PC-3 (cell line): ENCODE results near the gene MATN1. TPM values are rescaled to one million over a fixed set of nuclear protein-coding genes. Genes with fewer than 3 reads are reported as not detected.

Source experiments
- ATAC-seq: fragments of 200-7000 bp; cut with Tn5 transposase; 2 replicates; pipeline ENCODE4 v1.9.1; 2020; ENCODE audit warnings: mild to moderate bottlenecking, moderate library complexity
- BruUV-seq: library from RNA; stranded (reverse); fragments of 400-500 nt; replicated peaks from 2 replicates; lab custom pipeline; 2021; lab: Mats Ljungman, UMichigan
- CTCF ChIA-PET: fragments of 300-600 bp; sonication (Branson Sonifier 250); formaldehyde crosslinking; loops from one replicate; lab custom pipeline; 2022; ENCODE audit warnings: antibody characterized with exemption; lab: Charles Lee
- POLR2A ChIA-PET: fragments of 300-600 bp; sonication (Branson Sonifier 250); formaldehyde crosslinking; loops from one replicate; lab custom pipeline; 2022; ENCODE audit warnings: antibody characterized with exemption; ENCODE audit not compliant: unreplicated experiment; lab: Charles Lee
- DNase-seq: peaks from one replicate; pipeline ENCODE4 v3.0.0-alpha.2; 2015
- H2AFZ ChIP-seq: fragments of 300-600 bp; sonication (generic); 2 replicates; pipeline ENCODE4 v1.6.0; 2016; ENCODE audit warnings: antibody characterized with exemption, low read length
- H3F3A ChIP-seq: fragments of 300-600 bp; sonication (generic); one replicate; pipeline ENCODE4 v1.6.0; 2017; ENCODE audit warnings: antibody characterized with exemption, low read length, control low read depth, mild to moderate bottlenecking; ENCODE audit not compliant: unreplicated experiment
- H3K27ac ChIP-seq: fragments of 300-600 bp; sonication (generic); 2 replicates; pipeline ENCODE4 v1.5.1; 2016; ENCODE audit warnings: mild to moderate bottlenecking, low read length
- H3K27me3 ChIP-seq: fragments of 300-600 bp; sonication (generic); 2 replicates; pipeline ENCODE4 v1.6.1; 2016; ENCODE audit warnings: low read length, mixed read lengths
- H3K36me3 ChIP-seq: fragments of 300-600 bp; sonication (generic); 2 replicates; pipeline ENCODE4 v1.6.1; 2016; ENCODE audit warnings: low read depth, mixed run types, low read length, mixed read lengths
- H3K4me1 ChIP-seq: fragments of 300-600 bp; sonication (generic); 2 replicates; pipeline ENCODE4 v1.5.1; 2016; ENCODE audit warnings: low read length; ENCODE audit not compliant: insufficient read depth
- H3K4me2 ChIP-seq: fragments of 300-600 bp; sonication (generic); 2 replicates; pipeline ENCODE4 v1.6.0; 2016; ENCODE audit warnings: low read length
- H3K4me3 ChIP-seq: fragments of 300-600 bp; sonication (generic); 2 replicates; pipeline ENCODE4 v1.5.1; 2016; ENCODE audit warnings: mild to moderate bottlenecking, low read length, mixed read lengths
- H3K79me2 ChIP-seq: fragments of 300-600 bp; sonication (generic); 2 replicates; pipeline ENCODE4 v1.6.1; 2017; ENCODE audit warnings: low read length, mixed read lengths
- H3K9ac ChIP-seq: fragments of 300-600 bp; sonication (generic); 2 replicates; pipeline ENCODE4 v1.6.0; 2016; ENCODE audit warnings: mild to moderate bottlenecking, low read length
- H3K9me2 ChIP-seq: fragments of 300-600 bp; sonication (generic); replicated peaks from 2 replicates; pipeline ENCODE4 v1.6.1; 2016; ENCODE audit warnings: mixed run types, low read length, mixed read lengths
- H3K9me3 ChIP-seq: fragments of 300-600 bp; sonication (generic); 2 replicates; pipeline ENCODE4 v1.6.1; 2016; ENCODE audit warnings: low read length, mixed read lengths
- H4K20me1 ChIP-seq: fragments of 300-600 bp; sonication (generic); 2 replicates; pipeline ENCODE4 v1.6.1; 2016; ENCODE audit warnings: low read length, mixed read lengths
- CTCF ChIP-seq: fragments of 300-600 bp; sonication (generic); conservative IDR thresholded peaks from 2 replicates; pipeline ENCODE4 v1.5.1; 2017; ENCODE audit warnings: antibody characterized with exemption, low read depth, mild to moderate bottlenecking, low read length
- EZH2 ChIP-seq: fragments of 300-600 bp; sonication (generic); IDR thresholded peaks from one replicate; pipeline ENCODE4 v1.6.1; 2017; ENCODE audit warnings: antibody characterized with exemption, mild to moderate bottlenecking, low read length; ENCODE audit not compliant: unreplicated experiment
- EZH2phosphoT487 ChIP-seq: fragments of 300-600 bp; sonication (generic); IDR thresholded peaks from 2 replicates; pipeline ENCODE4 v1.6.1; 2018; ENCODE audit warnings: mild to moderate bottlenecking, antibody characterized with exemption, low read length, borderline replicate concordance
- intact Hi-C: fragments of 100-400 bp; cut with micrococcal nuclease; formaldehyde crosslinking; loops from 2 replicates; pipeline ENCODE4 v1.9.0; 2023
- total RNA-seq: library from RNA; depleted of rRNA; stranded (reverse); fragments of >200 nt; gene quantifications from 2 replicates; pipeline ENCODE4 v1.2.3, GENCODE V29; 2014

The MATN1 gene
- total RNA-seq, 1 experiment from 2014 or later, result not detected

GRCh38 chr1:30737357-30738039, 14.1 kb upstream of the MATN1 start:
- BruUV-seq, result no TSS peak
- TF ChIP-seq EZH2phosphoT487 (no peak), CTCF (no peak), EZH2 (no peak)
- H3K4me3 ChIP-seq, result no peak overlapping the region
- H2AFZ ChIP-seq, result no peak overlapping the region
- H3K4me2 ChIP-seq, result no peak overlapping the region
- no peaks in the 10 kb centered on the region for H3F3A ChIP-seq
- ATAC-seq (no peak), DNase-seq (no peak)
- intact Hi-C loops, result no loop called here
- H3K36me3 ChIP-seq, result no peaks in the 10 kb centered on the region
- H3K27ac ChIP-seq, result no peak overlapping the region
- ChIA-PET CTCF (no interaction called here), POLR2A (no interaction called here)
- peaks cover 8% of the 10 kb centered on the region for H3K4me1 ChIP-seq
- H3K27me3 ChIP-seq, result no peaks in the 10 kb centered on the region
- H4K20me1 ChIP-seq, result no peaks in the 10 kb centered on the region
- no peaks in the 10 kb centered on the region for H3K9me2 ChIP-seq
- no peaks in the 10 kb centered on the region for H3K9me3 ChIP-seq
- H3K79me2 ChIP-seq, result no peaks in the 10 kb centered on the region
- H3K9ac ChIP-seq, result no peak overlapping the region

DNA sequence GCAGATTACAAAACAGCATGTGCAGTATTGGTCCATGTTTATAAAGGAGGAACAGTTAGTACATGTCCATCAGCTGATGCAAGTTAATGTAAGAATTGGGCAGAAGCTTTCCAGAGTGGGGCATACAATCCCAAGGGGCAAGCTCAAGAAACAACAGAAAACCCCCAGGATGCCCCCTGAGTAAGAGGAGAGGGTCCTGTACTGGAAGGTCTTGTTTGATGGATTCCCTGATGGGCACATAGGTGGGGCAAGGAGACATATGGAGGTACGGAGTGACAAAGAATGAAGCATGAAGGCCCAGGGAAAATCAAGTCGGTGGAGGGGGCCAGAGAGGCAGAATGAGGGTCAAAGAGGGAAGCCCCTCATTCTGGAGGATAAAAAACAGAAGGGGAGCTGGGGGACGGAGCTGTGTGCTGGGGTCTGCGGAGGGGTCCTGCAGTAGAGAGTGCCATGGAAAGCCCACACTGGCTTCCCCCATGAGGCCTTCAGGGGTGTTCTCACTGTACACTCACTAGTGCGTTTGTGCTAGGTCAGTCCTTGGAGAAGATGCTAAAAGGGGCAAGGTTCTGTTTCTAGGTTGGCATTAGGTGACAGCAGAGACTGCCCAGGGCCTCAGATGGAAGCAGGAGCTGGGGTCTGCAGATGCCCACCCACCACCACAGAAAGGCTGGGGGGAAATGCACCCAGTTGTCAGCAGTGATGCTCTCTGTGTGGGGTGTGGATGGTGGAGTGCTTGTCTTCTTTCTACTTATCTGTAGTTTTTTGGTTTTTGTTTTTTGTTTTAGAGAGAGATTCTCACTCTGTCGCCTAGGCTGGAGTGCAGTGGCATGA, 12.5 kb upstream of the MATN1 start:
- no TSS peak for BruUV-seq
- no peaks in the 10 kb centered on the region for H4K20me1 ChIP-seq
- H3K4me1 ChIP-seq, result peaks cover 2% of the 10 kb centered on the region
- no peak overlapping the region for H3K4me2 ChIP-seq
- intact Hi-C loops, result no loop called here
- TF ChIP-seq EZH2, result no peak
- TF ChIP-seq EZH2phosphoT487, result no peak
- no peak for TF ChIP-seq CTCF
- no peak for DNase-seq
- ATAC-seq, result no peak
- no peak overlapping the region for H3K9ac ChIP-seq
- POLR2A ChIA-PET, result no interaction called here
- no peaks in the 10 kb centered on the region for H3K9me2 ChIP-seq
- no peak overlapping the region for H2AFZ ChIP-seq
- no peaks in the 10 kb centered on the region for H3K27me3 ChIP-seq
- no peak overlapping the region for H3K27ac ChIP-seq
- no peak overlapping the region for H3K4me3 ChIP-seq
- no peaks in the 10 kb centered on the region for H3F3A ChIP-seq
- CTCF ChIA-PET, result no interaction called here
- H3K36me3 ChIP-seq, result no peaks in the 10 kb centered on the region
- H3K79me2 ChIP-seq, result no peaks in the 10 kb centered on the region
- H3K9me3 ChIP-seq, result no peaks in the 10 kb centered on the region

DNA sequence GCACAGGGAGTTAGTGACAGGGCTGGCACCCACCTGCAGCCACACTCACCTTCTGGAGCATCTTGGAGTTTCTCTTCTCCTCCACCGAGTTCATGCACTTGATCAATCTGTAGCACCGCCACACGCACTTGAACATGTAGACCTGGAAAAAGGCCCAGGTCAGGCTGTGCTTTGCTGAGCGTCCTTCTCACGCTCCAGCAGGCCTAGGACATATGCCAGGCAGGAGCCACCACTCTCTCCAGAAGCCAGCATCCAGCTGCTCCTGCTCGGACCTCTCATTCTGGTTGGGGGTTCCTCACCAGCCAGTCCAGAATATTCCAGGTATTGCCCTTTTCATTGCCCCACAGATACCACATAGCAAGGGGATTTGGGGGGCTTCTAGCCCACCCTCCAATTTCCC, 11.7 kb upstream of the MATN1 start:
- Histone ChIP-seq H3K4me2 (no peak overlapping the region), H3K4me1 (no peaks in the 10 kb centered on the region), H3K9me2 (no peaks in the 10 kb centered on the region), H3K9me3 (no peaks in the 10 kb centered on the region), H3K36me3 (no peaks in the 10 kb centered on the region), H3F3A (no peaks in the 10 kb centered on the region), H3K79me2 (no peaks in the 10 kb centered on the region), H3K27me3 (no peaks in the 10 kb centered on the region), H3K4me3 (no peak overlapping the region), H3K9ac (no peak overlapping the region), H4K20me1 (no peaks in the 10 kb centered on the region), H2AFZ (no peak overlapping the region), H3K27ac (no peak overlapping the region)
- DNase-seq (no peak), ATAC-seq (no peak)
- POLR2A ChIA-PET, result no interaction called here
- CTCF ChIA-PET, result no interaction called here
- TF ChIP-seq EZH2, result no peak
- no peak for TF ChIP-seq CTCF
- TF ChIP-seq EZH2phosphoT487, result no peak
- no TSS peak for BruUV-seq
- intact Hi-C loops, result no loop called here
